ENCODE data around the gene ST8SIA6. TPM values are rescaled to one million over a fixed set of nuclear protein-coding genes. Genes with fewer than 3 reads are reported as not detected.

The ST8SIA6 gene
- total and polyA plus RNA-seq, 8 donors = 3.3 to 13.3 (median 8.8) TPM

DNA sequence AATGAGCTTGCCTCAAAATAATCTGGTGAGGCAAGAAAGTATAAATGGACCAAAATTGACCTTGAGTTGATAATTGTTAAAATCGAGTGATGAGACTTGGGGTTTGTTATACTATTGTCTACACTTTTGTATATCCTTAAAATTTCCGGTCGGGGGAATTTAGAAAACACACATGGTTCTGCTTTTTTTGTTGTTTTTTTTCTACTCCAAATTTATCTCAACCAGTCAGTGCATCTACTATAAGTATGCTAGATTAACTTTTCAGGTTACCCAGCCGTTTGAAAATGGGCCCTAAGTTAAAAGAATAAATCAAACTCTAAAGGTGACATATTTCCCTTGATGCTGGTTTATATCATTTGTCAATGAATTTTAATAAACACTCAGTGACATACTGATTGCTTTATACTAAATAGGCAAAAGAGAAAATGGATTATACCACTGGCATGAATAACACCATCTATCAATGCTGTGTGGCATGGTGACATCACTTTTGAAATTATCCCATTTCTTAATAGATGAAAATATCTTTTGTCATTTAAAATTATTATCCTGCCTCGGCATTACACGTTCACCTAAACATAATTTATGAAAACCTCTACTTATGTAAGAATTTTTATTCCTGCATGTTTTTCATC, 40.3 kb upstream of the ST8SIA6 start:
- H3K36me3 ChIP-seq = no peaks in the 10 kb centered on the region
- no peak for TF ChIP-seq CTCF (IDR thresholded peaks at IDR 0.05)
- intact Hi-C loops (cut with DNase I) = no loop called here
- no peaks in the 10 kb centered on the region for H3K4me1 ChIP-seq
- H3K9me3 ChIP-seq = no peaks in the 10 kb centered on the region
- no peak overlapping the region for H3K4me3 ChIP-seq
- no peak overlapping the region for H3K27ac ChIP-seq
- ATAC-seq (no peak), DNase-seq (no peak)
- H3K27me3 ChIP-seq = no peaks in the 10 kb centered on the region

DNA sequence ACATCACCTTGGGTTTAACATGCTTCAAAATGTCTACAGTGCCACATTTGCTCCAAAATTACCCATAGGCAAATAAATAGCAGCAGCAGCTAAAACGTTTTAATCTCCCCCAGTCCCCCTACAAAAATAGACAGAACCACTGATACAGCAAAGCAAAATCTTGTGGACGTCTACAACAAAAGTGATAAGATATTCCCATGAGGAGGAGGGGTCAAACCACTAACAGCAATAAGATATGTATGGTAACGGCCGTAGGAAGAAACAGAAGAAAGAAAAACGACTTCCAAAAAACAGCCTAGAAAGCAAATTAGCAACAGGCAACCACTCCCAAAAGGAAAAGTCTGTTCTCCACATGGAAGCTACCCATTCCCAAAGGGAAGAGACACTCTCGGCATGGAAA, 34.5 kb upstream of the ST8SIA6 start:
- ATAC-seq = no peak
- no peak overlapping the region for H3K4me3 ChIP-seq
- intact Hi-C loops (cut with DNase I) = no loop called here
- no peaks in the 10 kb centered on the region for H3K36me3 ChIP-seq
- no peaks in the 10 kb centered on the region for H3K27me3 ChIP-seq
- no peaks in the 10 kb centered on the region for H3K4me1 ChIP-seq
- no peak for TF ChIP-seq CTCF (IDR thresholded peaks at IDR 0.05)
- H3K27ac ChIP-seq = no peak overlapping the region
- DNase-seq = no peak
- H3K9me3 ChIP-seq = no peaks in the 10 kb centered on the region

DNA sequence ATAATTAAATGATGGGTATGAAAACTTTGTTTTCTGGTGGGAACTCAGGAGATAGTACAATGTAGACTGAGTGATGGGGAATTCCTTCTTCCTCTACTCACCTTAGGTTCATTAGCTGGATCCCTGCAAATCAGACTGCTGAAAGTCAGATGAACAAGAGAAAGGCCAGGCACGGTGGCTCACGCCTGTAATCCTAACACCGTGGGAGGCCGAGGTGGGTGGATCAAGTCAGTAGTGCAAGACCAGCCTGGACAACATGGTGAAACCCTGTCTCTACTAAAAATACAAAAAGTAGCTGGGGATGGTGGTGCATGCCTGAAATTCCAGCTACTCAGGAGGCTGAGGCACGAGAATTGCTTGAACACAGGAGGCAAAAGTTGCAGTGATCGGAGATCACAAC, 28.7 kb upstream of the ST8SIA6 start:
- Histone ChIP-seq H3K9me3 (no peaks in the 10 kb centered on the region), H3K27ac (no peak overlapping the region), H3K27me3 (no peaks in the 10 kb centered on the region), H3K4me3 (no peak overlapping the region), H3K4me1 (no peaks in the 10 kb centered on the region), H3K36me3 (no peaks in the 10 kb centered on the region)
- TF ChIP-seq CTCF (IDR thresholded peaks at IDR 0.05) = no peak
- intact Hi-C loops (cut with DNase I) = no loop called here
- no peak for ATAC-seq
- no peak for DNase-seq

GRCh38 chr10:17479822-17480221, 25.4 kb upstream of the ST8SIA6 start:
- intact Hi-C loops (cut with DNase I) = no loop called here
- ATAC-seq (no peak), DNase-seq (no peak)
- H3K4me1 ChIP-seq = no peaks in the 10 kb centered on the region
- no peaks in the 10 kb centered on the region for H3K9me3 ChIP-seq
- no peak overlapping the region for H3K4me3 ChIP-seq
- no peaks in the 10 kb centered on the region for H3K36me3 ChIP-seq
- TF ChIP-seq CTCF (IDR thresholded peaks at IDR 0.05) = no peak
- H3K27ac ChIP-seq = no peak overlapping the region
- no peaks in the 10 kb centered on the region for H3K27me3 ChIP-seq

GRCh38 chr10:17479015-17479615, 24.7 kb upstream of the ST8SIA6 start:
- Histone ChIP-seq H3K4me3 (no peak overlapping the region), H3K36me3 (no peaks in the 10 kb centered on the region), H3K27me3 (no peaks in the 10 kb centered on the region), H3K4me1 (no peaks in the 10 kb centered on the region), H3K27ac (no peak overlapping the region), H3K9me3 (no peaks in the 10 kb centered on the region)
- DNase-seq (no peak), ATAC-seq (no peak)
- intact Hi-C loops (cut with DNase I) = no loop called here
- TF ChIP-seq CTCF (IDR thresholded peaks at IDR 0.05) = no peak

Data from left lung (tissue), 10 donors.